HG03025 (cell line): ENCODE results near the gene FHL2.
"Not testable (repeated sequence)": the region's sequence is repeated elsewhere in the genome, so short reads cannot be mapped to it uniquely, and the experiment has no call there.

Experiments used
- ATAC-seq: cut with Tn5 transposase; IDR thresholded peaks from one replicate; pipeline ENCODE4 v1.9.1; 2021; ENCODE audit warnings: mild to moderate bottlenecking, moderate library complexity; ENCODE audit not compliant: unreplicated experiment, low FRiP score

The FHL2 gene

GRCh38 chr2:105424836-105425235, 26.0 kb upstream of the FHL2 start:
- ATAC-seq, result not testable (repeated sequence)

- ATAC-seq, result no peak
These were observed 23.9 kb upstream of the FHL2 start for GRCh38 chr2:105422801-105423200.

- no peak for ATAC-seq
These were observed 22.2 kb upstream of the FHL2 start for GRCh38 chr2:105421053-105421452.

GRCh38 chr2:105418522-105418921, 19.7 kb upstream of the FHL2 start:
- no peak for ATAC-seq

- ATAC-seq, result no peak
These were observed 19.1 kb upstream of the FHL2 start for GRCh38 chr2:105417857-105418436.

GRCh38 chr2:105416156-105416555, 17.3 kb upstream of the FHL2 start:
- ATAC-seq, result no peak

- no peak for ATAC-seq
These were observed 16.2 kb upstream of the FHL2 start for GRCh38 chr2:105415007-105415406.

GRCh38 chr2:105413206-105413605, 14.4 kb upstream of the FHL2 start:
- ATAC-seq, result no peak

GRCh38 chr2:105412584-105412983, 13.7 kb upstream of the FHL2 start:
- ATAC-seq, result no peak

- no peak for ATAC-seq
These were observed 13.0 kb upstream of the FHL2 start for GRCh38 chr2:105411720-105412407.

- ATAC-seq, result no peak
These were observed 11.7 kb upstream of the FHL2 start for GRCh38 chr2:105410554-105410953.

- ATAC-seq, result no peak
These were observed 10.9 kb upstream of the FHL2 start for GRCh38 chr2:105409717-105410116.

- ATAC-seq, result no peak
These were observed 9.3 kb upstream of the FHL2 start for GRCh38 chr2:105407946-105408743.

GRCh38 chr2:105406221-105406620, 7.4 kb upstream of the FHL2 start:
- no peak for ATAC-seq

- no peak for ATAC-seq
These were observed 6.4 kb upstream of the FHL2 start for GRCh38 chr2:105405291-105405690.

- no peak for ATAC-seq
These were observed 5.9 kb upstream of the FHL2 start for GRCh38 chr2:105404736-105405135.

- ATAC-seq, result no peak
These were observed 5.2 kb upstream of the FHL2 start for GRCh38 chr2:105403783-105404698.

- no peak for ATAC-seq
These were observed 4.5 kb upstream of the FHL2 start for GRCh38 chr2:105403241-105403782.

GRCh38 chr2:105402809-105403208, 4.0 kb upstream of the FHL2 start:
- no peak for ATAC-seq

GRCh38 chr2:105401867-105402266, 3.0 kb upstream of the FHL2 start:
- no peak for ATAC-seq
